Activated naive CD8-positive, alpha-beta T cell treated with anti-CD3 and anti-CD28 coated beads, Interleukin-2, amount 10 ng/mL, durations not matched to agents 7 days and 5 days (primary cell): Measurements from ENCODE around the gene SDC1. TPM values are rescaled to one million over a fixed set of nuclear protein-coding genes. Genes with fewer than 3 reads are reported as not detected.

Experiments
- ATAC-seq: fragments of 150-1000 bp; cut with Tn5 transposase; one replicate; pipeline ENCODE4 v1.10.0; 2021; ENCODE audit warnings: low read depth, moderate library complexity
- POLR2A ChIA-PET: fragments of 350-600 bp; sonication (Branson Sonifier 250); formaldehyde crosslinking; loops from one replicate; lab custom pipeline; 2021; ENCODE audit warnings: antibody characterized with exemption; lab: Charles Lee
- DNase-seq: peaks from one replicate; pipeline ENCODE4 v3.0.0; 2021
- H3K27ac Mint-ChIP-seq: one replicate; pipeline ENCODE4 v1.8.0; 2022; ENCODE audit warnings: mild to moderate bottlenecking, mixed read lengths
- H3K27me3 Mint-ChIP-seq: one replicate; pipeline ENCODE4 v1.8.0; 2022; ENCODE audit warnings: mild to moderate bottlenecking, moderate library complexity, mixed read lengths
- H3K36me3 Mint-ChIP-seq: one replicate; pipeline ENCODE4 v1.8.0; 2021; ENCODE audit warnings: mild to moderate bottlenecking, mixed read lengths
- H3K4me1 Mint-ChIP-seq: one replicate; pipeline ENCODE4 v1.8.0; 2021; ENCODE audit warnings: mixed read lengths
- H3K4me3 Mint-ChIP-seq: one replicate; pipeline ENCODE4 v1.8.0; 2022; ENCODE audit warnings: mild to moderate bottlenecking, moderate library complexity, mixed read lengths
- H3K9me3 Mint-ChIP-seq: one replicate; pipeline ENCODE4 v1.8.0; 2021; ENCODE audit warnings: mixed read lengths
- total RNA-seq, 2 experiments: library from RNA; stranded (reverse); gene quantifications; one replicate each; pipeline ENCODE4 v1.2.3, GENCODE V29; 2021

Gene SDC1
- total RNA-seq, 2 experiments from 2014 or later, result 0.22 TPM; not detected in 1

DNA sequence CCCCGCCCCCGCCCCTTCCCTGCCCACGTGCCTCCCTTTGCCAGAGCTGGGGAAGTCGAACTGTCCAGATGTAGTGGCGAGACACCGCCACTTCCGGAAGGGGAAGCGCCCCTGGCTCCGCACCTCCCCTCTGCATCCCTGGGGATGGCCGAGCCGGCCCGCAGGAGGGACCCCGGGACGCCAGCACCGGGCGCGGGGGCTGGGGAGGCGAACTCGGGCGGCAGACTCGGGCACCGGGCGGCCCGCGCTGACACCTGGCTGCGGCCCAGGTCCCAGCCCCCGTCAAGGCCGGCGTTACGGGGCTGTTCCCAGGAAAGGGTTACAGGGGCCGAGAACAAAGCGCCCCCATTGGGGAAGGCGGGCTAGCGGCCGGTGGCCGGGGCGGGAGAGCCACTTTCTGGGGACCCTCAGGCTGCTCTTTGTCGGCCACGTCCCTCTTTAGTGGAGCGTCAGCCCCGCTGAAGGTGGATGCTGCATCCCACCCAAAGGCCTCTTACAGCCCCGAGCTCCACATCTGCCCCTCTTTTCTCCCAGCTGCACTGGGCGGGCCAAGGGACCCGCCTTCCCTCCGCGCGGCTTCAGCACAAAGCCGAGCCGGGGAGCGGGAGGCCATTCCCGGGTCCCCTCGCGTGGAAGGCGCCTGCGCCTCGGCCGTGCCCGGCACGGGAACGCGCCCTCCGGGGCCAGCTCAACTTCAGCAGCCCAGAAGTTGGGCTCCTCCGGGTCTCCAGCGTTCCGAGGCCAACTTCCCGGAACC lies 1.3 kb downstream of the SDC1 start:
- Mint-ChIP-seq H3K9me3 (no peaks in the 10 kb centered on the region), H3K27me3 (peaks cover 56% of the 10 kb centered on the region), H3K4me1 (peaks cover 6% of the 10 kb centered on the region), H3K36me3 (no peaks in the 10 kb centered on the region), H3K4me3 (no peak overlapping the region), H3K27ac (no peak overlapping the region)
- DNase-seq (peak; percentile 48), ATAC-seq (peak; percentile 30)
- POLR2A ChIA-PET, result no interaction called here

DNA sequence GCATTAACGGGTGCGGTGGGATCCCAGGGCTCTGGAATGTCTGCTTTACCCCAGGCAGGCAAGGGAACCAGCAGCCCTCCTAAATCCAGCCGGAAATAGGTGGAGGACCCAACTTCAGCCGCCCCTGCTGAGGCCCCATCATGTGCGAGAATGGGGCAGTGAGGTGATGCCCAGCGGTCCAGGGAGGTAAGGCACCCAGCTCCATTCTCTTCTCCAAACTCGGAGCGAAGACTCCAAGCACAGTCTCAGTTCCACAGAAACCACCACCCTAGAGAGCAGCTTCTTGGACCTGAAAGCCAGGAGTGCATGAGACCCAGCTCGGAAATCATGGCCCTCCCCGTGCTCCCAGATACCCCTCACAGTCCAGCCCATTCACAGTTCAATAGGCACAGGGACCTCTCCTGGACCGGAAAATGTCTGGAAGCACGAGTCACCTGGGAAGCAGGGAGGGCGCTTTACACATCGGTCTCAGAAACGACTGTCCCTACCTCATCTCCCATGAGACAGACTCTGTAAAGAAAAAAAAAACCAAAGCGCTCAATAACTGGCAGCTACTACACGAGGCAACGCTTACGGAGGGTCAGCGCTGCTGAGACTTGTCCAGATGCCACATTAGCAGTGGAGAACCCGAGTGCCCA lies 2.0 kb downstream of the SDC1 start:
- peaks cover 58% of the 10 kb centered on the region for H3K27me3 Mint-ChIP-seq
- ATAC-seq (no peak), DNase-seq (no peak)
- peak overlapping the region; percentile 49 for H3K4me3 Mint-ChIP-seq
- no peak overlapping the region for H3K27ac Mint-ChIP-seq
- POLR2A ChIA-PET, result no interaction called here
- H3K9me3 Mint-ChIP-seq, result no peaks in the 10 kb centered on the region
- no peaks in the 10 kb centered on the region for H3K36me3 Mint-ChIP-seq
- H3K4me1 Mint-ChIP-seq, result peaks cover 7% of the 10 kb centered on the region

GRCh38 chr2:20222014-20222768 lies 2.7 kb downstream of the SDC1 start:
- H3K27me3 Mint-ChIP-seq, result peaks cover 51% of the 10 kb centered on the region
- no peaks in the 10 kb centered on the region for H3K36me3 Mint-ChIP-seq
- no peak overlapping the region for H3K27ac Mint-ChIP-seq

GRCh38 chr2:20221555-20221973 lies 3.4 kb downstream of the SDC1 start:
- Mint-ChIP-seq H3K4me3 (no peak overlapping the region), H3K36me3 (no peaks in the 10 kb centered on the region), H3K4me1 (peaks cover 7% of the 10 kb centered on the region), H3K27me3 (peaks cover 46% of the 10 kb centered on the region), H3K27ac (no peak overlapping the region), H3K9me3 (no peaks in the 10 kb centered on the region)
- DNase-seq (no peak), ATAC-seq (no peak)
- POLR2A ChIA-PET, result no interaction called here

More at GRCh38 chr2:20222014-20222768, 2.7 kb downstream of the SDC1 start:
- POLR2A ChIA-PET, result no interaction called here
- H3K4me3 Mint-ChIP-seq, result no peak overlapping the region
- DNase-seq, result no peak
- peaks cover 7% of the 10 kb centered on the region for H3K4me1 Mint-ChIP-seq
- no peak for ATAC-seq
- H3K9me3 Mint-ChIP-seq, result no peaks in the 10 kb centered on the region

GRCh38 chr2:20220806-20221554 lies 4.0 kb downstream of the SDC1 start:
- peak overlapping the region; percentile 18 for H3K27ac Mint-ChIP-seq
- peaks cover 41% of the 10 kb centered on the region for H3K27me3 Mint-ChIP-seq
- POLR2A ChIA-PET, result no interaction called here
- H3K9me3 Mint-ChIP-seq, result no peaks in the 10 kb centered on the region
- DNase-seq (no peak), ATAC-seq (no peak)
- H3K36me3 Mint-ChIP-seq, result no peaks in the 10 kb centered on the region
- peaks cover 7% of the 10 kb centered on the region for H3K4me1 Mint-ChIP-seq
- H3K4me3 Mint-ChIP-seq, result no peak overlapping the region

DNA sequence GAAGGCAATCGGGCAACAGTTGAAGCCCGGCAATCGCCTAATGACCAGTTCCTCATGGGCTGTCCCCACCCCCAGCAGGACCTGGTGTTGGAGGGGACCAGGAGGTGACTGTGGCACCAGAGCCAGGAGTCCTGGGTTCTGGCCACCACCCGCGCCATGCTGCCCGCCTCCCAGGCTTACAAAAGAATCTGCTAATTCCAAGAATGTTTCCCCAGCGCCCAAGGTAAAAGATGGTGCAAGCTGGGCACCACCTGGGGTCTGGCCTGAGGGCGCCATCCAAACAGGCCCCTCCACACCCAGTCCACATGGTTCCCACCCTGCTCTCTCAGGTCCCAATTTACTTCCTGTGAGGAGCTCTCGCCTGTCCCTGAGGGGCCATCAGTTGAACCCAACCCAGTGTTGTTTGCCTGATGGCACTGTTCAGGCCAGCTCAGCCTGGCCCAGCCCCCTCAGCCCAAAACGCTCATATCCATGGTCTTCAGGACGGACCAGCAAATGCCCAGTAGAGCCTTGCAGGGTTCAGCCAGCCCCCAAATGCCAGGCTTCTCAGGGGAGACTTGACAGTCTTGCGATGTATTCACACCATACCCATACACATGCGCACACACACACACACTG lies 5.1 kb downstream of the SDC1 start:
- no peaks in the 10 kb centered on the region for H3K36me3 Mint-ChIP-seq
- peaks cover 36% of the 10 kb centered on the region for H3K27me3 Mint-ChIP-seq
- POLR2A ChIA-PET, result no interaction called here
- H3K9me3 Mint-ChIP-seq, result no peaks in the 10 kb centered on the region
- no peak overlapping the region for H3K4me3 Mint-ChIP-seq
- ATAC-seq (no peak), DNase-seq (no peak)
- H3K27ac Mint-ChIP-seq, result no peak overlapping the region
- H3K4me1 Mint-ChIP-seq, result peaks cover 3% of the 10 kb centered on the region

DNA sequence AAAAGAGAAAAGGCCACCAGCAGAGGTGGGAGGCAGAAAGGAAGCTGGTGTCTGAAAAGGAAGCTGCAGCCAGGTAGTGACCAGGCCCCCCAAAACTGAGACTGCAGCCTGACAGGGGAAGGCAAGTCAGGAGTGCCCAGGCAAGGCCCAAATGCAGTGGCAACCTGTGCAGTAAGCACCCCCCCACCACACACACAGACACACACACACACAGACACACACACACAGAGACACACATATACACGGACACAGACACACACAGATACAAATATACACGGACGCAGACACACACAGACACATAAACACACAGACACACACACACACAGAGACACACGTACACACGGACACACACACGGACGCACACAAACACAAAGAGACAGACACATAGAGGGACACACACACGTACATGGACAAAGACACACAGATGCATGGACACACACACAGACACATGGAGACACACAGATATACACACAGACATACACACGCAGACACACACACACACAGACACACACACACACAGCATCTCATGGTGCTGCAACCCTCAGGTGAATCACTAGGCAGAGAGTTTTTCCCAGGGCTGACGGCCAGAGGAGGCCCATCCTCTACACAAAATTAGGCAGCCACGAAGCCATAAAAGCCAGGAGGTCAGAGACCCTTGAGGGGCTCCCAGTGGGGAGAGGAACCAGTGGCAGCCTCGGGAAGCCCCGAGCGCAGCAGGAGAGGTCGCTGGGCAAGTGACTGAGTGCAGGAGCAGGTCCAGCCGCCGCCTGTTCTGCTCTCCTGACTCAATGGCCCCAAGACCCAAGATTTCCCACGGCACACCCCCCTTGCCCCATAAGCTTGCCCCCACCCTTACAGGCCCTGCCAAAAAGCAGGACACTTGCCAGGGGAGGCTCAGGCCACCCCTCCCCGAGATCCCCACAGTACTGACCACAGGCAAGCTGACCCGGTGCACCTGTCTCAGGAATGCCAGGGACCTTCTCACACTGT lies 6.3 kb downstream of the SDC1 start:
- Mint-ChIP-seq H3K9me3 (no peaks in the 10 kb centered on the region), H3K27ac (peak overlapping the region; percentile 0), H3K36me3 (no peaks in the 10 kb centered on the region), H3K4me1 (peaks cover 3% of the 10 kb centered on the region), H3K4me3 (no peak overlapping the region), H3K27me3 (peaks cover 36% of the 10 kb centered on the region)
- DNase-seq (no peak), ATAC-seq (no peak)
- POLR2A ChIA-PET, result no interaction called here

- ATAC-seq, result no peak
- Mint-ChIP-seq H3K4me1 (peaks cover 3% of the 10 kb centered on the region), H3K9me3 (no peaks in the 10 kb centered on the region), H3K36me3 (no peaks in the 10 kb centered on the region), H3K4me3 (no peak overlapping the region), H3K27ac (no peak overlapping the region), H3K27me3 (peaks cover 26% of the 10 kb centered on the region)
- POLR2A ChIA-PET, result no interaction called here
- no peak for DNase-seq
Observed at GRCh38 chr2:20217041-20217970, 7.6 kb downstream of the SDC1 start.

DNA sequence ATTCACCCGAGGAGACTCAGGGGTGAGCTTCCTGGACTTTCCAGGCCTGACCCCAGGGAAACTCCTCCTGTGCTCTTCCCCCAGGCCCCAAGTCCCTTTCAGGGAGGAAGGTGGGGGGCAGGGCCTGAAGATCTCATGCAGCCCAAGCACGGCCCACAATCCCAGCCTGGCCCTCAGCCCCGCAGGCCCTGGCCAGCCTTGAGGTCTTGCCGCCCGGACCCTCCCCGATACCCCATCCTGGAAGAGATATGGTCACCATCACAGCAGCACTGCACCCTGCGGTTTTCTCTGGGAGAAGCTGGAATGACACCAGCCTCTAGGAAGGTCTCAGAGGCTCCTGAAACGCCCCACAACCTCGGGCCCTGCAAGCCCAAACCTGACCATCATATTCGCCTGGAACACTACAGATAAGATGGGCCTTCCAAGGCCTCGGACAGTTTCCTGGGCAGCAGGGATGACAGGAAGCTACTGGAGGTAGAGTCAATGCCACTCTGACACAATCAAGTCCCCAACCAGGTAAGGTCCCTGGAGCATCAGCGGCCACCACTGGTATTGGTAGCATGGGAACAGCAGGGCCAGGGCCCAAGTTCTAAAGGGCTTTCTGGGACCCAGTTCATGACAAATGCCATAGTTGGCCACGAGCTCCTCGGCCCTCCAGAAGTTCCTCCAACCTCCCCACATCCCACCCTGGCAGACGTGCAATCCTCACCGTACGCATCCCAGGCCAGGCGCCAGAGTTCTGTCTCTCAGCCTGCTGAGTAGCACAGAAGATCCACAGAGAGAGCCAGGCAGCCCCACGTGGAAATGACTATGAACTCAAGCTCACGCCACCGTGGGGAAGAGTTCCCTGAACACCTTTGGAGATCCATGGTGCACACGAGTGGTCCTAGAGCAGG lies 8.6 kb downstream of the SDC1 start:
- Mint-ChIP-seq H3K27me3 (peaks cover 17% of the 10 kb centered on the region), H3K36me3 (no peaks in the 10 kb centered on the region), H3K27ac (no peak overlapping the region), H3K4me3 (no peak overlapping the region), H3K9me3 (no peaks in the 10 kb centered on the region), H3K4me1 (peaks cover 5% of the 10 kb centered on the region)
- POLR2A ChIA-PET, result no interaction called here
- no peak for ATAC-seq
- DNase-seq, result no peak

DNA sequence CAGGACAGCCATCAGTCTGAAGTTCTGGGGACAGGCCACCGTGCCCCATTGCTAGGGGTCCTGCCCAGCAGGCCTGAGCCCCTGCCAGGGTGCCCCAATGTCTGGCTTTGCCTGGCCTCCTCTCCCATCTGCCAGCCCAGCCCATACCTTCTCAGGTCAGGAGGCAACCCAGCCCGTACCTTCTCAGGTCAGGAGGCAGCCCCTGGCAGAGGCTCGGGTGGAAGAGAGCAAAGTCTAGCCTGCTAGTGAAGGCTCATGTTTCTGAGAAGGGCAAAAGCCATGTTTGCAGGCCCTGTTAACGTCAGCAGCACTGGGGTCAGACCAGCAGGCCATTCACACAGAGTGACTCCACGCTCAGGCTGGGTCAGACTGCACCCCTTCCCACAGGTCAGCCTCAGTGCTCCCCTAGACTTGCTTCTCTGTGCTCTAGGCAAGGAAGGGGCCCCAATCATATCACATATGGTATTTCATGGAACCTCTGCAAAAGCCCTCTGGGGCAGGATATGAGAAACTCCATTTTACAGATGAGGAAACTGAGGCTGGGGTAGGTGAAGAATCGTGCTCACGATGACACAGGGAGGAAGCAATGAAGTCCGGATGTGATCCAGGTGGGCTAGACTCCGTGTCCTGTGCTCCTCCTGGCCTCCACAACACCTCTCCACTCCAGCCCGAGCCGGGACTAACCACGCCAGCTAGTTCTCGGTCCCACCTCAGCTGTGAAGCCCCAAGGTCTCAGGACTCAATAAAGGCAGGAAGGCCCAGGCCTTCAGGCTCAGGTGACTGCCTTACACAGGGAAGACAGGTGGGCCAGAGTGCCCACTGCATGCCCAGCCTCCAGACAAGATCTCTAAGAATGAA lies 9.5 kb downstream of the SDC1 start:
- DNase-seq, result no peak
- Mint-ChIP-seq H3K9me3 (no peaks in the 10 kb centered on the region), H3K4me1 (peaks cover 5% of the 10 kb centered on the region), H3K36me3 (no peaks in the 10 kb centered on the region), H3K27ac (no peak overlapping the region), H3K27me3 (peaks cover 8% of the 10 kb centered on the region), H3K4me3 (no peak overlapping the region)
- ATAC-seq, result no peak
- POLR2A ChIA-PET, result no interaction called here
